GM10266 (cell line): Measurements from ENCODE around the gene C8G.

Experiments
- DNase-seq: peaks from one replicate; pipeline ENCODE4 v3.0.0; 2012; ENCODE audit errors: extremely low spot score
- TF ChIP-seq, protein P1 (sequence below): IDR thresholded peaks from 2 replicates; pipeline ENCODE4 v1.5.1; 2012; ENCODE audit warnings: mild to moderate bottlenecking, low read depth; ENCODE audit not compliant: control insufficient read depth, insufficient read depth; ENCODE audit errors: missing control alignments

C8G gene

GRCh38 chr9:136952321-136952850 is 7.3 kb downstream of the C8G start:
- TF ChIP-seq, protein P1, sequence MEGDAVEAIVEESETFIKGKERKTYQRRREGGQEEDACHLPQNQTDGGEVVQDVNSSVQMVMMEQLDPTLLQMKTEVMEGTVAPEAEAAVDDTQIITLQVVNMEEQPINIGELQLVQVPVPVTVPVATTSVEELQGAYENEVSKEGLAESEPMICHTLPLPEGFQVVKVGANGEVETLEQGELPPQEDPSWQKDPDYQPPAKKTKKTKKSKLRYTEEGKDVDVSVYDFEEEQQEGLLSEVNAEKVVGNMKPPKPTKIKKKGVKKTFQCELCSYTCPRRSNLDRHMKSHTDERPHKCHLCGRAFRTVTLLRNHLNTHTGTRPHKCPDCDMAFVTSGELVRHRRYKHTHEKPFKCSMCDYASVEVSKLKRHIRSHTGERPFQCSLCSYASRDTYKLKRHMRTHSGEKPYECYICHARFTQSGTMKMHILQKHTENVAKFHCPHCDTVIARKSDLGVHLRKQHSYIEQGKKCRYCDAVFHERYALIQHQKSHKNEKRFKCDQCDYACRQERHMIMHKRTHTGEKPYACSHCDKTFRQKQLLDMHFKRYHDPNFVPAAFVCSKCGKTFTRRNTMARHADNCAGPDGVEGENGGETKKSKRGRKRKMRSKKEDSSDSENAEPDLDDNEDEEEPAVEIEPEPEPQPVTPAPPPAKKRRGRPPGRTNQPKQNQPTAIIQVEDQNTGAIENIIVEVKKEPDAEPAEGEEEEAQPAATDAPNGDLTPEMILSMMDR, result no peak
- no peak for DNase-seq

- TF ChIP-seq, protein P1, result no peak
- DNase-seq, result no peak
Measured at GRCh38 chr9:136952876-136953770, 8.1 kb downstream of the C8G start.

DNA sequence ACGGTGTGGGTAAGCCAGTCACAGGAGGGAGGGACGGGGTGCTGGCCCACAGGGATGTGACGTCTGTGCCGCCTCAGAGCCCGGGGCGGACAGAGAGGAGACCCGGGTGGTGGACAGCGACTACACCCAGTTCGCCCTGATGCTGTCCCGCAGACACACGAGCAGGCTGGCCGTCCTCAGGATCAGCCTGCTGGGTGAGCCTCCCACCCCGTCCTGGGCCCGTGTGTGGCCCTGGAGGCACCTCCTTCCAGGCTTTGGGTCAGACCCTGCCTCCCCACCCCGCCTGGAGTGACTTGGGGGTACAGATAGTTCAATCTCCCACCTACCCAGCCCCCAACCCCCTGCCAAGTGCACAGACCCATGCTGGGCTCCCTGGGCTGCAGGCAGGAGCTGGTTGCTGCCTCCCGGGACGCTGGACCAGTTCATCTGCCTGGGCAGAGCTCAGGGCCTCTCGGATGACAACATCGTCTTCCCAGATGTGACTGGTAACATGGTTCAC is 8.8 kb downstream of the C8G start:
- TF ChIP-seq, protein P1, result no peak
- DNase-seq, result no peak

- TF ChIP-seq, protein P1, result no peak
- no peak for DNase-seq
Measured at GRCh38 chr9:136954270-136955083, 9.4 kb downstream of the C8G start.

- no peak for DNase-seq
- TF ChIP-seq, protein P1, result no peak
Measured at GRCh38 chr9:136955202-136955942, 10.3 kb downstream of the C8G start.

- TF ChIP-seq, protein P1, result no peak
- no peak for DNase-seq
Measured at GRCh38 chr9:136955943-136956335, 10.9 kb downstream of the C8G start.
